Fibroblast of villous mesenchyme (primary cell): ENCODE measurements around the gene ZNF48. TPM values are rescaled to one million over a fixed set of nuclear protein-coding genes. Genes with fewer than 3 reads are reported as not detected.

Source experiments
- DNase-seq: peaks from one replicate; pipeline ENCODE4 v3.0.0-alpha.2; 2010; ENCODE audit warnings: low read depth
- H3K4me3 ChIP-seq: 2 replicates; pipeline ENCODE4 v1.5.1; 2011; ENCODE audit warnings: low read depth, mild to moderate bottlenecking, low read length
- total RNA-seq: library from RNA; depleted of rRNA; stranded (reverse); fragments of >200 nt; gene quantifications from 2 replicates; pipeline ENCODE4 v1.2.3, GENCODE V29; 2012
- TF ChIP-seq, protein P1 (sequence below): IDR thresholded peaks from 2 replicates; pipeline ENCODE4 v1.5.1; 2012; ENCODE audit warnings: low read depth, mild to moderate bottlenecking, low read length; ENCODE audit not compliant: insufficient read depth

Gene ZNF48
- total RNA-seq, 1 donor = 10.4 TPM

DNA sequence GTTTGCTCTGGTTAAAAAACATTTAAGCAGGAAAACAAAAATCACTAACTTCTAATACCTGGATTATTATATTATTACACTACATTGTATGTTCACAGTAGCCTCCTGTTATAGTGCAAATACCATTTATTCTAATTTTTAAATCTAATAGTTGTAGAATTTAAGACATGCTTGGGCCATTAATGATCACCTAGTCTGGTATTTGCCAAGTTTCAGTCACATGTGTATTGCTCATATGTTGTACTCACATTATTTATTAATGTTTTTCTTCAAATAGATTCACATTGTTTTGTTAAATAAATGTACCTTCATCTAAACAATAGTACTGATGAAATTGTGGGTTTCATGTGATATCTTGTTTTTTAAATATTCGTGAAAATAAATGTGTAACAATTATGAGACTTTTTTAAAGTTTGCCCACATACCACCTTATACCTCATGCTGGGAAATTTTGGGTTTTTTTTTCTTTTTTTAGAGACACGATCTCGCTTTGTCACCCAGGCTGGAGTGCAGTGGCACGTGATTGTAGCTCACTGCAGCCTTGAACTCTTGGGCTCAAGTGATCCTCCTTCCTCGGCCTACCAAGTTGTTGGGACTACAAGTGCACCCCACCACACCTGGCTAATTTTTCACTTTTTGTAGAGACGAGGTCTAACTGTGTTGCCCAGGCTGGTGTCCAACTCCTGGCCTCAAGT is 18.0 kb downstream of the ZNF48 start:
- DNase-seq = no peak
- H3K4me3 ChIP-seq = no peak overlapping the region
- TF ChIP-seq, protein P1, sequence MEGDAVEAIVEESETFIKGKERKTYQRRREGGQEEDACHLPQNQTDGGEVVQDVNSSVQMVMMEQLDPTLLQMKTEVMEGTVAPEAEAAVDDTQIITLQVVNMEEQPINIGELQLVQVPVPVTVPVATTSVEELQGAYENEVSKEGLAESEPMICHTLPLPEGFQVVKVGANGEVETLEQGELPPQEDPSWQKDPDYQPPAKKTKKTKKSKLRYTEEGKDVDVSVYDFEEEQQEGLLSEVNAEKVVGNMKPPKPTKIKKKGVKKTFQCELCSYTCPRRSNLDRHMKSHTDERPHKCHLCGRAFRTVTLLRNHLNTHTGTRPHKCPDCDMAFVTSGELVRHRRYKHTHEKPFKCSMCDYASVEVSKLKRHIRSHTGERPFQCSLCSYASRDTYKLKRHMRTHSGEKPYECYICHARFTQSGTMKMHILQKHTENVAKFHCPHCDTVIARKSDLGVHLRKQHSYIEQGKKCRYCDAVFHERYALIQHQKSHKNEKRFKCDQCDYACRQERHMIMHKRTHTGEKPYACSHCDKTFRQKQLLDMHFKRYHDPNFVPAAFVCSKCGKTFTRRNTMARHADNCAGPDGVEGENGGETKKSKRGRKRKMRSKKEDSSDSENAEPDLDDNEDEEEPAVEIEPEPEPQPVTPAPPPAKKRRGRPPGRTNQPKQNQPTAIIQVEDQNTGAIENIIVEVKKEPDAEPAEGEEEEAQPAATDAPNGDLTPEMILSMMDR = no peak

DNA sequence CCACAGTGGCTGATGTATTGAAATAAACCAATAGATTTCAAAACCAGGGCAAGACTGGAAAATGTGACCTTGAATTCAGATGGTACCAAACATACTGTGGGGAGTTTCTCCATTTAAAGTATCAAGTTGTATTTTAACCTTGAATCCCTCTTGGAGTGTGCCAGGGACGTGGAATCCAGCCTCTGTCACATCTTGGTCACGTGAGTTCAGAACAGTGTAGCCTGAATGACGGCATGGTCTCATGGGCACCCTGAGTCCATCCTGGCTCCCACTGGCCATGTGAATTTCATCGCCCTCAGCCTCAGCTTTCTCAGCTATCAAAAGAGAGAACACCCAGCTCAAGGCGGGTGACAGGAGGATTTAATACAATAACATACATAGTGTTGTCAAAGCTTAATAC is 18.9 kb downstream of the ZNF48 start:
- H3K4me3 ChIP-seq = no peak overlapping the region
- TF ChIP-seq, protein P1 = no peak
- no peak for DNase-seq

DNA sequence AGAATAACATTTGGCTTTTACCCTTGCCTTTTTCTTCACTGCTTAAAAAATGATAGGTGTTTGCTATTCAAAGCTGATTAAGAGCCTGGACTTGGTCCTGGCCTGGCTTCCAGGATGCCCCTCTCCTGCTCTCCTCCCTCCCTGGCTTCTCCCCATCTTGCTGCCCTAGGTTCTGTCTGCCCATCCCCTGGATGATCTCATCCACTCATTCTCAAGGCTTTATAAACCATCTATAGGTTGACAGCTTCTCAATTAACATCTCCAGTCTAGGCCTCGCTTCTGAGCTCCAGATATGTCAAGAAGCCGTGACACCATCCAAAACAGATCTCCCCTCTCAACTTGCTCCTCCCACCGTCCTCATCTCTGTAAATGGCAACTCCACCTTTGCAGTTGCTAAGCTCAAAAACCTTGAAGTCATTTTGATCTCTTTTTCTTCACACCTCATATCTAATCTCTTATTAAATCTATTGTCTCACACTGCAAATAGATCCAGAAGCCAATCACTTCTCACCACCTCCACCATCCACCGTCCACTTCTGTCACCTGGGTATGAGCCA is 20.9 kb downstream of the ZNF48 start:
- DNase-seq = no peak

DNA sequence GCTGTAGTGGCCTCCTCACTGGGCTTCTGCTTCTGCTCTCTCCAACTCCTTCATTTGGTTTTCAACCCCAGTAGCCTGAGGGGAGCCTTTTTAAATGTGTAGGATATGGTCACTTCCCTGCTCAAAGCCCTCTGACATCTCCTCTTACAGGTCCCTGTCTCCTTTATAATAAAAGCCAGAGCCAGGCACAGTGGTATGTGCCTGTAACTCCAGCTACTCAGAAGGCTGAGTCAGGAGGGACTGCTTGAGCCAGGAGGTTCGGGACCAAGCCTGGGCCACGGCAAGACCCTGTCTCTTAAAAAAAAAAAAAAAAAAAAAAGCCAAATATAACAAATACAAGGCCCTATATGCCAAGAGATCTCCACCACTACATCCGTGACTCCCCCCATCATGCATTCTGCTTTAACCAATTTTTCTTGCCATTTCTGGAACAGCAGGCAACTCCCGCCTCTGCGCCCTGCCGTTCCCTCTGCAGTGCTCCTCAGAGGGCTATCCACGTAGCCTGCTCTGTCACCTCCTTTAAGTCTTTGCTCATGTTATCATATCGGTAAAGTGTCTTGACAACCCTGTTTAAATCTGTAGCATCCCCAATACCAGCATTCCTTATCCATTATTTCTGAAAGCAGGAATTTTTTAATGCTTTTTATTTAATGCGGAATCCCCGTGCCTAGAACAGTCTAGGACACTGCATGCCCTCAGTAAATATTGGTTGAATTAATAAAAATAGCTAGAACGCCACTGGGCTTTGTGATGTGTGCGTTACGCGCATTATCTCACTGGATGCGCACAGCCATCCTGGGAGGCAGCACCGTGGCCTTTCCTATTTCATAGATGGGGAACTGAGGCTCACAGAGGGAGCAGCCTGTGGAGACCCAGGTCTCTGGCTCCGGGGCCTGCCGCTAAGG is 21.7 kb downstream of the ZNF48 start:
- no peak for DNase-seq
- H3K4me3 ChIP-seq = peak overlapping the region; percentile 67

More for the DNA sequence above, 20.9 kb downstream of the ZNF48 start:
- no peak overlapping the region for H3K4me3 ChIP-seq
- TF ChIP-seq, protein P1 = no peak

DNA sequence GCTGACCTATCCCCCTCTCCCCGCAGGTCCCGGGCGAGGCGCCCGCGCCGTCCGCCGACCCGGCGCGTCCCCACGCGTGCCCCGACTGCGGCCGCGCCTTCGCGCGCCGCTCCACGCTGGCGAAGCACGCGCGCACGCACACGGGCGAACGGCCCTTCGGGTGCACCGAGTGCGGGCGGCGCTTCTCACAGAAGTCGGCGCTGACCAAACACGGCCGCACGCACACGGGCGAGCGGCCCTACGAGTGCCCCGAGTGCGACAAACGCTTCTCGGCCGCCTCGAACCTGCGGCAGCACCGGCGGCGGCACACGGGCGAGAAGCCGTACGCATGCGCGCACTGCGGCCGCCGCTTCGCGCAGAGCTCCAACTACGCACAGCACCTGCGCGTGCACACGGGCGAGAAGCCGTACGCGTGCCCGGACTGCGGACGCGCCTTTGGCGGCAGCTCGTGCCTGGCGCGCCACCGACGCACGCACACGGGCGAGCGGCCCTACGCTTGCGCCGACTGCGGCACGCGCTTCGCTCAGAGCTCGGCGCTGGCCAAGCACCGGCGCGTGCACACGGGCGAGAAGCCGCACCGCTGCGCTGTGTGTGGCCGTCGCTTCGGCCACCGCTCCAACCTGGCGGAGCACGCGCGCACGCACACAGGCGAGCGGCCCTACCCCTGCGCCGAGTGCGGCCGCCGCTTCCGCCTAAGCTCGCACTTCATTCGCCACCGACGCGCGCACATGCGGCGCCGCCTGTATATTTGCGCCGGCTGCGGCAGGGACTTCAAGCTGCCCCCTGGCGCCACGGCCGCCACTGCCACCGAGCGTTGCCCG is 22.5 kb downstream of the ZNF48 start:
- TF ChIP-seq, protein P1 = no peak
- DNase-seq = peak; percentile 91
- peak overlapping the region; percentile 67 for H3K4me3 ChIP-seq

More for the DNA sequence above, 21.7 kb downstream of the ZNF48 start:
- TF ChIP-seq, protein P1 = no peak
